Neural progenitor cell (in vitro differentiated cells): ENCODE results near the gene NFE2L1.

Source experiments
- CTCF ChIP-seq: fragments of 200-600 bp; sonication (generic); IDR thresholded peaks from 2 replicates; pipeline ENCODE4 v1.5.1; 2017; ENCODE audit warnings: antibody characterized with exemption, mild to moderate bottlenecking
- EZH2 ChIP-seq: fragments of 200-600 bp; sonication (generic); IDR thresholded peaks from 2 replicates; pipeline ENCODE4 v1.6.1; 2017; ENCODE audit warnings: antibody characterized with exemption, mild to moderate bottlenecking, moderate library complexity

DNA sequence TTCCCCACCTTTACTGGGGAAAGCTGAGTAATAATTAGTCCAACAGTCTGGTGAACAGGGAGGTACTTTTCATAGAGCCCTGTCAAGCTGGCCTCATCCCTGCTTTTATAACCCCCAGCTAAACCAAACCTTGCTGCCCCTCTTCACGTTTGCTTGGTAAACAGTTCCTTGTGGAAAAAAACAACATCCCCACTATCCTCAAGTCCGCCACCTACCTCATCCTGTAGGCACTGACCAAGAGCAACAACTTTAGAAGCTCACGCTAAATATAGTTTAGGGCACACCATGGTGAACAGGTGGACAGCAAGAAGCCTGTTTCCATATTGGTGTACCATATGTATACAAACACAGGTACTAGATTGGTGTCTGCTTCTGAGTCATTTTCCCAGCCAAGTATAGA lies 16.5 kb downstream of the NFE2L1 start:
- TF ChIP-seq CTCF (no peak), EZH2 (no peak)
